Muscle layer of duodenum (tissue), 2 donors: ENCODE results near the gene ANXA7.

Experiments
- H3K27ac ChIP-seq: one replicate; pipeline ENCODE4 v1.7.0; 2013; ENCODE audit warnings: mild to moderate bottlenecking, low read length
- H3K27me3 ChIP-seq: one replicate; pipeline ENCODE4 v1.7.0; 2013; ENCODE audit warnings: low read depth, mild to moderate bottlenecking, control low read depth, low read length
- H3K36me3 ChIP-seq, 2 donors: one replicate each; pipeline ENCODE4 v1.7.0; 2013; ENCODE audit warnings: low read length in 2 of 2, control low read depth in 1 of 2, mild to moderate bottlenecking in 1 of 2; ENCODE audit not compliant: insufficient read depth in 2 of 2, control insufficient read depth in 1 of 2
- H3K4me1 ChIP-seq, 2 donors: one replicate each; pipeline ENCODE4 v1.7.0; 2013; ENCODE audit warnings: low read length in 2 of 2, mild to moderate bottlenecking in 2 of 2, control low read depth in 1 of 2, moderate library complexity in 1 of 2; ENCODE audit not compliant: insufficient read depth in 2 of 2, control insufficient read depth in 1 of 2
- H3K4me3 ChIP-seq, 2 donors: one replicate each; pipeline ENCODE4 v1.7.0; 2013; ENCODE audit warnings: low read length in 2 of 2, low read depth in 1 of 2, mild to moderate bottlenecking in 1 of 2
- H3K9me3 ChIP-seq, 2 donors: one replicate each; pipeline ENCODE4 v1.7.0; 2013; ENCODE audit warnings: low read length in 2 of 2, control low read depth in 1 of 2, mild to moderate bottlenecking in 1 of 2; ENCODE audit not compliant: control insufficient read depth in 1 of 2
- donor health status: healthy.

ANXA7 gene

DNA sequence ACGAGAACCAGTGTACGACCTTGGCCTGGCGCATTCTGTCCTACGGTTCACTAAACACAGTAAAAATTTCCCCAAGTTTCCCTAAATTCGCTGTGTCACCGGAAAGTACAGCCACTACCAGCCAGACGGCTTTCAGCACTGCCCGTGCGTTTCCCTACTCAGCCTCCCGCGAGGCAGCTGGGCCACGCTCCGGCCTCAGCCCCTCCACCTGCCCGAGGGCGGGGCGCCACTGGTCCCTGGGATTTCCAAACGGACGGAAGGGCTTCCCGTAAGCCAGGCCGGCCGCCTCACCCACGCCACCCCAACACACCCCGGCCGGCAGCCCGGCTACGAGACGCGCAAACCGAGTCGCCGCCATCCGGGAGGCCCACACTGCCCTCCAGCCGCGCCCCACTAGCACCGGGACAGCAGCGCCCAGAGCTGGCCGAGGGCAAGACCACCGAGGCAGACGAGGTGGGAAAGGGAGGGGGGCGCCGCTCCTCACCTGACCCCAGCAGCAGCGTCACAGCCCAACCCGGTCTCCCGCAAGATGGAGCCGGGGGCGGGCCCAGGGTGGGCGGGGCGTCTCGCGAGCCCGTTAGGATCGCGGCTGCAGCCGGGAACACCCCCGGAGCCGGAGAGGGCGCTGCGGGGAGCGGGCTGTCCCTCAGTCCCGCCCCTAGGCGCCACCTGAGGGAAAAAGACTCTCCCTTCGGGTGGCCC lies at the start of gene ANXA7:
Gene ANXA7, minus strand, starts transcription at position 531 of the 702 bp plus-strand sequence. CDS start 13,202 bp downstream, outside the sequence.
- Histone ChIP-seq H3K27ac (peak within 1 kb of the TSS; percentile 88), H3K36me3 (no peaks in the 10 kb centered on the region), H3K4me3 (peak within 1 kb of the TSS; percentile 81 to 86), H3K27me3 (no peaks in the 10 kb centered on the region), H3K4me1 (peaks cover 0 to 14% of the 10 kb centered on the region in 2 donors), H3K9me3 (no peaks in the 10 kb centered on the region)

DNA sequence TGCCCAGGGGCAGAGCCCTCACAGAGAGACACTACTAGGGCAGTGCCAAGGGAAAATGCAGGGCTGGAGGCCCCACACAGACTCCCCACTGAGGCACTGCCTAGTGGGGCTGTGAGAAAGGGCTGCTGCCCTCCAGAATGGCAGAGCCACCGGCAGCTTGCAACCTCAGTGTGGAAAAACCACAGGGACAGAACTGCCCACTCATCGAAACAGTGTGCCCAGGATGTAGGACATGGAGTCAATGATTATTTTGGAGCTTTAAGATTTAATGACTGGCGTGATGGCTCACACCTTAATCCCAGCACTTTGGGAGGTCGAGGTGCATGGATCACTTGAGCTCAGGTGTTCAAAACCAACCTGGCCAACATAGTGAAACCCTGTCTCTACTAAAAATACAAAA lies 47.0 kb upstream of the ANXA7 start:
- Histone ChIP-seq H3K27me3 (no peaks in the 10 kb centered on the region), H3K4me3 (no peak overlapping the region), H3K4me1 (no peaks in the 10 kb centered on the region), H3K36me3 (peaks cover 3 to 34% of the 10 kb centered on the region in 2 donors), H3K9me3 (no peaks in the 10 kb centered on the region), H3K27ac (no peak overlapping the region)

DNA sequence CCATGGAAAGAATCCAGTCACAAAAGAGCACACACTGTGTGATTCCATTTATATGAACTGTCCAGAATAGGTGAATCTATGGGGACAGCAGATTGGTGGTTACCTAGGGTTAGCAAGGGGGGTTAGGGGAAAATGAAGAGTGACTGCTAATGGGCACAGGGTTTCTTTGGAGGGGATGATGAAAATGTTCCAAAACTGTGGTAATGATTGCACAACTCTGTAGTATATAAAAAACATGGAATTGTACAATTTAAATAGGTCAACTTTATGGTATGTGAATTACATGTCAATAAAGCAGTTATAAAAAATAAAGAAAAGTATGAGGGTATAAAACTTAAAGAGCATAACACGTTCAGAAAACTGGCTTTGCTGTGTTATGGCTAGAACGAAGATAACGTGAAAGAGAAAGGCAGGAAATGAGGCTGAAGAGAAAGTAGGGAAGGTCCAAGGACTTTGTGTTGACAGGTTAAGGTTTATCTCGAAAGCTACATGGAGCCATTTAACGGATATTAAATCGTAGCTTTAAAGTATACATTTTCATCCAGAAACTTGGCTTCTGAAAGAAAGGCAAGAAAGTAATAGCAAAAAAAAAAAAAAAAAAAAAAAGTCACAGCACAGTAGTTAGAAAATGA lies 45.9 kb upstream of the ANXA7 start:
- H3K4me1 ChIP-seq: no peaks in the 10 kb centered on the region
- peaks cover 8 to 23% of the 10 kb centered on the region in 2 donors for H3K36me3 ChIP-seq
- no peaks in the 10 kb centered on the region for H3K9me3 ChIP-seq
- H3K27me3 ChIP-seq: no peaks in the 10 kb centered on the region
- H3K27ac ChIP-seq: no peak overlapping the region
- no peak overlapping the region for H3K4me3 ChIP-seq

GRCh38 chr10:73456187-73456890 lies 42.5 kb upstream of the ANXA7 start:
- no peaks in the 10 kb centered on the region for H3K9me3 ChIP-seq
- H3K4me3 ChIP-seq: no peak overlapping the region
- no peaks in the 10 kb centered on the region for H3K4me1 ChIP-seq
- H3K27me3 ChIP-seq: no peaks in the 10 kb centered on the region
- no peak overlapping the region for H3K27ac ChIP-seq
- peaks cover 9 to 12% of the 10 kb centered on the region in 2 donors for H3K36me3 ChIP-seq

GRCh38 chr10:73449113-73449512 lies 35.3 kb upstream of the ANXA7 start:
- H3K9me3 ChIP-seq: no peaks in the 10 kb centered on the region
- H3K36me3 ChIP-seq: peaks cover 9 to 28% of the 10 kb centered on the region in 2 donors
- H3K4me3 ChIP-seq: no peak overlapping the region
- no peak overlapping the region for H3K27ac ChIP-seq
- H3K4me1 ChIP-seq: no peaks in the 10 kb centered on the region
- no peaks in the 10 kb centered on the region for H3K27me3 ChIP-seq

DNA sequence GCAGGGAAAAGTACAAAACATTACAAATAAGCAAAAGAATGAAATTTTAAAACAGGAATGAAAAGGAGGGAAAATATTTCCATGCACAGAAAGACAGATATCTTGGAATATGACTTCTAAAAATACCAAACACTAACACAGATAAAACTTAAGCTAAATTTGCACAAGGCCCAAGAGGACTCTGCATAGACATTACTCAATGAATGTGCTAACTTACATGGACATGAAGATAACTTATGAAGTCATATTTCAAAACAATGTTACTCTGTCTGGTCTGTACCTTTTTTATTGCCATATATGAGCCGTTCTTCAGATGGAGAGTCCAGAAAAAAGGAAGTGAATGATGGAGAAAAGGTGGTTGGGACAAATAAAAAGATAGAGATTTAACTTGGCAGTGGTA lies 34.5 kb upstream of the ANXA7 start:
- peaks cover 9 to 29% of the 10 kb centered on the region in 2 donors for H3K36me3 ChIP-seq

GRCh38 chr10:73446926-73447325 lies 33.1 kb upstream of the ANXA7 start:
- H3K27ac ChIP-seq: no peak overlapping the region
- H3K27me3 ChIP-seq: no peaks in the 10 kb centered on the region
- H3K9me3 ChIP-seq: no peaks in the 10 kb centered on the region
- no peak overlapping the region for H3K4me3 ChIP-seq
- H3K4me1 ChIP-seq: no peaks in the 10 kb centered on the region
- H3K36me3 ChIP-seq: peaks cover 8 to 33% of the 10 kb centered on the region in 2 donors

More for the DNA sequence above, 34.5 kb upstream of the ANXA7 start:
- Histone ChIP-seq H3K27me3 (no peaks in the 10 kb centered on the region), H3K4me3 (no peak overlapping the region), H3K9me3 (no peaks in the 10 kb centered on the region), H3K27ac (no peak overlapping the region), H3K4me1 (no peaks in the 10 kb centered on the region)

- Histone ChIP-seq H3K9me3 (no peaks in the 10 kb centered on the region), H3K4me3 (no peak overlapping the region), H3K4me1 (no peaks in the 10 kb centered on the region), H3K27ac (no peak overlapping the region), H3K27me3 (no peaks in the 10 kb centered on the region), H3K36me3 (peaks cover 12 to 34% of the 10 kb centered on the region in 2 donors)
Observed at GRCh38 chr10:73444457-73444856, 30.6 kb upstream of the ANXA7 start.

DNA sequence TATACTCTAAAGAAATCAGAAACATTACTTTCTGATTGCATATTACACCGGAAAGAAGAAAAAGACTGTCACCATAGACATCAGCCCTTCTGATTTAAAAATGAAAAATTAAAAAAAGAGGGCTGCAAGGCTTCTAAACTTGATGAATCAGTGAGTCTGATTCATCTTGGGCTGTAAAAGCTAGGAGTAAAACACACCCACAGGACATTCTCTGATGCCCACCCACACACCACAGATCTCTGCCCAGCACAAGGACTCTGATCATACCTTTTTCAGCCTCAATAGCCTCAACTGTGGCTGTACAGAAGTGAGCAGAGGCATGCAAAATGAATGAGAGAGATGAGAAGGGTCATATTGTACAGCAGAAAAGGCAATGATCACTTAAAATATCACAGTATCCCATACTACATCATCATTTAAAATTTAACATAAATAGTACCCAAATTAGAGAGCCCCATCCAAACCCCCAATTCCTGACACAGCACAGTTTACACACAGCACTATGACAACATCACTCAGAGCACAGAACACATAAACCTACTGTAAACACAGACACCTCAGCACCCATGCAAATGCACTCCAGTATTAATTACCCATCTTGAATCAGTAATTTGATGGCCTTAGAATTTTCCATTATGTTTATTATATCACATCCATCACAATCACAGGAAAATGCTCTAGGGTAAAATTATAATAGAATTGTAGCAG lies 25.9 kb upstream of the ANXA7 start:
- Histone ChIP-seq H3K36me3 (peaks cover 23 to 26% of the 10 kb centered on the region in 2 donors), H3K27ac (no peak overlapping the region), H3K4me1 (no peaks in the 10 kb centered on the region), H3K9me3 (no peaks in the 10 kb centered on the region), H3K4me3 (no peak overlapping the region), H3K27me3 (no peaks in the 10 kb centered on the region)

DNA sequence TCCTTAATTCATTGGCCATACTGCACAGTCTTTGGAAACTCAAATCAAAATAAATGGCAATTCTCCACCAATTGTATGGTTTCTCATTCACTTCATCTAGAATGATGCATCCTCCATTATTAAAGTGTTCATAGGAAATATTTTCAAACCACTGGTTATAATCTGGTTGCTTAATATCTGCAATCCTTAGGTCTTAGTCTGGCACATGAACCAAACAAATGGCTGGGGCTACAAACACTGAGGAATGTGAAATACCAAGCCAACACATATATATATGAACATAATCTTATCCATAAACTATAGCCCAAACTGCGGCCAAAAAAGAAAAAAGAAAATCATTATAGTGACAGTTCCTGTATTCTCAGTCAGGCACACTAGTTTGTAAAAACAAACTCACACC lies 25.2 kb upstream of the ANXA7 start:
- no peaks in the 10 kb centered on the region for H3K9me3 ChIP-seq
- H3K4me3 ChIP-seq: no peak overlapping the region
- no peak overlapping the region for H3K27ac ChIP-seq
- no peaks in the 10 kb centered on the region for H3K27me3 ChIP-seq
- H3K36me3 ChIP-seq: peaks cover 19 to 20% of the 10 kb centered on the region in 2 donors
- H3K4me1 ChIP-seq: no peaks in the 10 kb centered on the region

- no peaks in the 10 kb centered on the region for H3K27me3 ChIP-seq
- no peaks in the 10 kb centered on the region for H3K4me1 ChIP-seq
- no peak within 1 kb of the TSS for H3K27ac ChIP-seq
- no peaks in the 10 kb centered on the region for H3K9me3 ChIP-seq
- peaks cover 10 to 28% of the 10 kb centered on the region in 2 donors for H3K36me3 ChIP-seq
- no peak within 1 kb of the TSS for H3K4me3 ChIP-seq
Observed at GRCh38 chr10:73433538-73433867, 19.6 kb upstream of the ANXA7 start, which contains the start of gene MSS51. MSS51 (minus strand) TSS chr10:73433561; CDS start chr10:73428284, 5,277 bp downstream.
